ENCODE measurements around the gene OR10C1. TPM values are rescaled to one million over a fixed set of nuclear protein-coding genes. Genes with fewer than 3 reads are reported as not detected.

Gene OR10C1
- total RNA-seq, 2 donors from 2014 or later = not detected

DNA sequence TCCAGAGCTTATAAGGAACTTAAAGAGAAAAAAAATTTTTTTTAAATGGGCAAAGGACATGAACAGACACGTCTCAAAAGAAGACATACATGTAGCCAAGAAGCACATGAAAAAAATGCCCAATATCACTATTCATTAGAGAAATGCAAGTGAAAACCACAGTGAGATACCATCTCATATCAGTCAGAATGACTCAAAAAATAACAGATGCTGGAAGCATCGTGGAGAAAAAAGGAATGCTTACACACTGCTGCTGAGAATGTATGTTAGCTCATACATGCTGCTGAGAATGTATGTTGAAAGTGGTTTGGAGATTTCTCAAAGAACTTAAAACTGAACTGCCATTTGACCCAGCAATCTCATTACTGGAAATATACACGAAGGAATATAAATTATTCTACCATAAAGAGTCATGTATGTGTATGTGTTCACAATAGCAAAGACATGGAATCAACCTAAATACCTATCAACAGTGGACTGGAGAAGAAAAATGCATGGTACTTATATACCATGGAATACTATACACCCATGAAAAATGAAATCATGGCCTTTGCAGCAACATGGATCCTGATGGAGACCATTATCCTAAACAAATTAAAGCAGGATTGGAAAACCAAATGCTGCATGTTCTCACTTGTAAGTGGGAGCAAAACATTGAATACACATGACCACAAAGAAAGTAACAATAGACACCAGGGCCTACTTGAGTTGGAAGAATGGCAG, 12.5 kb downstream of the OR10C1 start:
- H3K9me3 Mint-ChIP-seq = peaks cover 8% of the 10 kb centered on the region
- peaks cover 29 to 52% of the 10 kb centered on the region in 2 donors for H3K27me3 Mint-ChIP-seq
- DNase-seq (ENCODE audit: low spot score) (no peak), ATAC-seq (no peak)
- peaks cover 6% of the 10 kb centered on the region for H3K36me3 Mint-ChIP-seq
- H3K4me3 Mint-ChIP-seq = no peak overlapping the region
- no peak overlapping the region for H3K27ac Mint-ChIP-seq
- H3K4me1 Mint-ChIP-seq (ENCODE audit: low read depth in 2 of 2) = no peaks in the 10 kb centered on the region

DNA sequence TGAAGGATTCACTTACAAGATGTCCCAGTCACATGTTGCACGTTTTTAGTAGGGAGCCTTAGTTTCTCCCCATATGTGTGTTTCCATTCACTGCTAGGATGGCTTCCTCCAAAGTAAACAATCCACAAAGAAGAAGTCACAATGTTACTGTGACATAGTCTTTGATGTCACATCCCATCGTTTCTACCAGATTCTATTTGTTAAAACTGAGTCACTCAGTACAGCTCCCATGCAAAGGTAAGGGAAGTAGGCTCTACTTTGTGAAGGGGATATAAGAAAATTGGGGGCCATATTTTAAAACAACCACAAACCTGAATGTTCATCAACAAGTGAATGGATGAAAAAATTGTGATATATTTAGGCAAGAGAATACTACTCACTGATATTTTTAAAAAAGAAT, 17.9 kb downstream of the OR10C1 start, which contains the start of the genes OR11A1 and OR2H1:
Gene OR11A1, minus strand, starts transcription at position 101 of the 400 bp plus-strand sequence. CDS start 29,430 bp downstream, outside the sequence.
Gene OR2H1, plus strand, starts transcription at position 185 of the 400 bp plus-strand sequence. CDS start 4,615 bp downstream, outside the sequence.
- H3K9me3 Mint-ChIP-seq = no peaks in the 10 kb centered on the region
- no peaks in the 10 kb centered on the region for H3K4me1 Mint-ChIP-seq (ENCODE audit: low read depth in 2 of 2)
- no peak for DNase-seq (ENCODE audit: low spot score)
- H3K4me3 Mint-ChIP-seq = no peak within 1 kb of the TSS
- H3K27ac Mint-ChIP-seq = no peak within 1 kb of the TSS
- peaks cover 12 to 26% of the 10 kb centered on the region in 2 donors for H3K27me3 Mint-ChIP-seq
- no peak for ATAC-seq
- no peaks in the 10 kb centered on the region for H3K36me3 Mint-ChIP-seq

DNA sequence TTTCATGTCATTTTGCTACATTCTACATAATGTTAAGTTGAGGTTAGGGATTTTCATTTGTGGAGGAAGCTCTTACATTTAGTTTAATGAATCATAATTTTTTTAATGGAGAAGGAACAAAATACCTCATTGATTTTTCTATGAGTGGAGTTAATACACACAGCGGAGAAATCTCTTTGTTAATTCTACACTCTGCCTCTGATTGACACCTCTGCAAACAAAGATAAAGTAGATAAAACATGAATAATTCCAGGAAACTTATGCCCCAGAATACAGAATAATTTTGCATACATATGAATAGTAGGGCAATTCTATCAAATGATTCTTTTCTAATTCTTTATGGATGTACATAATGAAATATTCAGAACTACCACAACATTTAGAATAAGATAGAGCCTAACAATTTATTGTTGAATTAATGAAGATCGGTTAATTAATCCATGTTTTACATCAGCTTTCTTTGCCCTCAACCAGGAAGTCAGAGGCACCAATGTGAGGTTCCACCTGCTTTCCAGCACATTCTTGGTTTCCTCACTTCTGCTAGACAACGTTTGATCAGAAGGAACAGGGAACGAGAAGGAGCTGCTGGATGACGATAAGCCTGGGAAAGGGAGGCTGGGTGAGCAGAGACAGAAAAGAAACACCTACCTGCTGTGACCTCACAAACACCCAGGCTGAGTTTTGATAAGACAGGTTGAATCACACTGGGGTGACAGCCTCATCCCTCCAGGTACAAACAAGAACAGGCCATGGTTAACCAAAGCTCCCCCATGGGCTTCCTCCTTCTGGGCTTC, 22.1 kb downstream of the OR10C1 start:
- H3K36me3 Mint-ChIP-seq = no peaks in the 10 kb centered on the region
- H3K4me1 Mint-ChIP-seq (ENCODE audit: low read depth in 2 of 2) = no peaks in the 10 kb centered on the region
- DNase-seq (ENCODE audit: low spot score) (no peak), ATAC-seq (no peak)
- H3K4me3 Mint-ChIP-seq = no peak overlapping the region
- no peaks in the 10 kb centered on the region for H3K9me3 Mint-ChIP-seq
- no peak overlapping the region for H3K27ac Mint-ChIP-seq
- H3K27me3 Mint-ChIP-seq = peaks cover 18 to 23% of the 10 kb centered on the region in 2 donors

- Mint-ChIP-seq H3K27ac (no peak overlapping the region), H3K4me3 (no peak overlapping the region), H3K27me3 (peaks cover 22 to 29% of the 10 kb centered on the region in 2 donors), H3K9me3 (no peaks in the 10 kb centered on the region), H3K4me1 (ENCODE audit: low read depth in 2 of 2) (no peaks in the 10 kb centered on the region), H3K36me3 (no peaks in the 10 kb centered on the region)
- no peak for DNase-seq (ENCODE audit: low spot score)
- peak; percentile 11 to 38 for ATAC-seq
These were observed 22.9 kb downstream of the OR10C1 start for GRCh38 chr6:29462022-29462421.

DNA sequence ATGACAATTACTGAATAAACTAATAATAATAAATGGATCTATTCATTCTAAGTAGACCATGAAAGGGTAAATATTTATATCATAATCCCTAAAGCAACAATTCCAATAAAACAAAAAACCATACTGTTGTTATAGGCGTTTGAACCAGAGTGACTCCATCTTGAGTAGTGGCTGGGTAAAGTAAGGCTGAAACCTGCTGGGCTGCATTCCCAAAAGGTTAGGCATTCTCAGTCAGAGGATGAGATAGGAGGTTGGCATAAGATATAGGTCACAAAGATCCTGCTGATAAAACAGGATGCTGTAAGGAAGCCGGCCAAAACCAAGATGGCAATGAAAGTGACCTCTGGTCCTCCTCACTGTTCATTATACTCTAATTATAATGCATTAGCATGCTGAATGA, 26.2 kb downstream of the OR10C1 start:
- DNase-seq (ENCODE audit: low spot score) = no peak
- no peaks in the 10 kb centered on the region for H3K9me3 Mint-ChIP-seq
- no peak for ATAC-seq

GRCh38 chr6:29465801-29466200, 26.7 kb downstream of the OR10C1 start:
- Mint-ChIP-seq H3K4me3 (no peak overlapping the region), H3K9me3 (no peaks in the 10 kb centered on the region), H3K27ac (no peak overlapping the region)

More for the DNA sequence above, 26.2 kb downstream of the OR10C1 start:
- H3K27me3 Mint-ChIP-seq = peaks cover 17 to 26% of the 10 kb centered on the region in 2 donors
- H3K27ac Mint-ChIP-seq = no peak overlapping the region
- no peak overlapping the region for H3K4me3 Mint-ChIP-seq
- no peaks in the 10 kb centered on the region for H3K36me3 Mint-ChIP-seq
- no peaks in the 10 kb centered on the region for H3K4me1 Mint-ChIP-seq (ENCODE audit: low read depth in 2 of 2)

GRCh38 chr6:29466241-29466640, 27.1 kb downstream of the OR10C1 start:
- H3K36me3 Mint-ChIP-seq = no peaks in the 10 kb centered on the region
- H3K4me3 Mint-ChIP-seq = no peak overlapping the region
- H3K27ac Mint-ChIP-seq = no peak overlapping the region
- no peaks in the 10 kb centered on the region for H3K9me3 Mint-ChIP-seq
- DNase-seq (ENCODE audit: low spot score) (no peak), ATAC-seq (no peak)
- no peaks in the 10 kb centered on the region for H3K4me1 Mint-ChIP-seq (ENCODE audit: low read depth in 2 of 2)
- peaks cover 17 to 26% of the 10 kb centered on the region in 2 donors for H3K27me3 Mint-ChIP-seq

More at GRCh38 chr6:29465801-29466200, 26.7 kb downstream of the OR10C1 start:
- peaks cover 17 to 26% of the 10 kb centered on the region in 2 donors for H3K27me3 Mint-ChIP-seq
- ATAC-seq (no peak), DNase-seq (ENCODE audit: low spot score) (no peak)
- no peaks in the 10 kb centered on the region for H3K4me1 Mint-ChIP-seq (ENCODE audit: low read depth in 2 of 2)
- H3K36me3 Mint-ChIP-seq = no peaks in the 10 kb centered on the region

GRCh38 chr6:29474996-29475395, 35.9 kb downstream of the OR10C1 start:
- ATAC-seq = no peak
- Mint-ChIP-seq H3K9me3 (no peaks in the 10 kb centered on the region), H3K4me1 (ENCODE audit: low read depth in 2 of 2) (no peaks in the 10 kb centered on the region), H3K27ac (no peak overlapping the region), H3K27me3 (peaks cover 10 to 25% of the 10 kb centered on the region in 2 donors), H3K36me3 (no peaks in the 10 kb centered on the region), H3K4me3 (no peak overlapping the region)
- no peak for DNase-seq (ENCODE audit: low spot score)

GRCh38 chr6:29477923-29478450, 38.9 kb downstream of the OR10C1 start:
- Mint-ChIP-seq H3K27ac (no peak overlapping the region), H3K36me3 (no peaks in the 10 kb centered on the region), H3K4me1 (ENCODE audit: low read depth in 2 of 2) (no peaks in the 10 kb centered on the region), H3K9me3 (no peaks in the 10 kb centered on the region), H3K4me3 (no peak overlapping the region), H3K27me3 (peaks cover 13 to 39% of the 10 kb centered on the region in 2 donors)
- DNase-seq (ENCODE audit: low spot score) = no peak
- ATAC-seq = no peak

DNA sequence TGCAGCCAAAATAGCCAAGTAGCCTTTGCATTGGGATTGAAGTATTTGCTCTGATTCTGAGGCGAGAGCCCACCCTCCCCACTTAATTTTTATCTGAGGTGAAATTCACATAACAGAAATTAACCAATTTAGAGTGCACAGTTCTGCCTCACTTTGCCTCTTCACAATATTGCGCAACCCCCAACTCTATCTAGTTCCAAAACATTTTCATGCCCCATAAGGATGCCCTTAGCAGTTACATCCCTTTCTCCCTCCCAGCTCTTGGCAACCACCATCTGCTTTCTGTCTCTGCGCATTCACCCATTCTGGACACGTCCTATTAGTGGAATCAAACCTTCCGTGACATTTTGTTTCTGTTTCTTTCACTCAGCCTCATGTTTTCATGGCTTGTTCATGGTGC, 39.6 kb downstream of the OR10C1 start:
- peaks cover 16 to 39% of the 10 kb centered on the region in 2 donors for H3K27me3 Mint-ChIP-seq
- no peaks in the 10 kb centered on the region for H3K9me3 Mint-ChIP-seq
- no peak overlapping the region for H3K27ac Mint-ChIP-seq
- ATAC-seq = no peak
- H3K4me1 Mint-ChIP-seq (ENCODE audit: low read depth in 2 of 2) = no peaks in the 10 kb centered on the region
- H3K4me3 Mint-ChIP-seq = no peak overlapping the region
- no peaks in the 10 kb centered on the region for H3K36me3 Mint-ChIP-seq
- no peak for DNase-seq (ENCODE audit: low spot score)

DNA sequence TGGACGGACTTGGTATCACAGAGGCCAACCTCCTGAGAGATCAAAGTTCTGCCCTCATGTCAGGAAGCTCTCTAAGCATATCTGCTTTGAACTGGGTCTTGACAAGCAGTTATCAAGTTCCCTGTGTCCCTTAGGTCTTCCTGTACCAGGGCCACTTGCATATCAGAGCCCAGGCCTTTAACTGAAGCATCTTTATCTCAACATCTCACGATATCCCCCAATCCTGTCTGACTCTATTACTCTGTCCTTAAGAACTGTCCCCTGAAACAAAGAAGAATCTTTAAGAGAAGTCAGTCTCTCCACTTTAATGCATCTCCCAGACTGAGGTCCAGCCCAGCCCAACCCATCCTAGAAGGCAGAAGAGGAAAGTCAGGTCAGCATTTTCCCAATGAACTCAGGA, 40.5 kb downstream of the OR10C1 start:
- Mint-ChIP-seq H3K4me3 (no peak overlapping the region), H3K36me3 (no peaks in the 10 kb centered on the region), H3K9me3 (no peaks in the 10 kb centered on the region), H3K27ac (no peak overlapping the region), H3K27me3 (peaks cover 16 to 40% of the 10 kb centered on the region in 2 donors), H3K4me1 (ENCODE audit: low read depth in 2 of 2) (no peaks in the 10 kb centered on the region)
- DNase-seq (ENCODE audit: low spot score) (no peak), ATAC-seq (no peak)

- Mint-ChIP-seq H3K4me3 (no peak overlapping the region), H3K9me3 (no peaks in the 10 kb centered on the region), H3K27ac (no peak overlapping the region), H3K27me3 (peaks cover 28 to 48% of the 10 kb centered on the region in 2 donors), H3K4me1 (ENCODE audit: low read depth in 2 of 2) (no peaks in the 10 kb centered on the region), H3K36me3 (no peaks in the 10 kb centered on the region)
- no peak for DNase-seq (ENCODE audit: low spot score)
- no peak for ATAC-seq
These were observed 44.1 kb downstream of the OR10C1 start for GRCh38 chr6:29483186-29483585.

DNA sequence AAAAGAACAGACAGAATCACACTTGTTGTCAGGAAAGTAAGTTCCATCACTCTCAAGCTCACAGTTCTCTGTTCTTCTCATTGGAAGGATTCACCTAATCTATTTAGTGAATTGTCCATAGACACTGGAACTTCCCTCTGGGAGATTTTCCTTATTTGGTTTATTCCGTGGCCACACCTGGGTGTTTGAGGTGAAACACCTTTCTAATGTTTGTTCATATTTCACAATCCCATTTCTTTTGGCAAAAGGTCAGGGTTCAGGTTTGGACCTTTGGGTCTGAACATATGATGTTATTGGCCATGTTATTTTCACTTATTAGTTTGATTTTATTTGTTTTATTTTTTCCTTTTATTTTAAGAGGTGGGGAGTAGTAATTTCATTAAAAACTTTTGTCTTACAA, 44.6 kb downstream of the OR10C1 start:
- Mint-ChIP-seq H3K36me3 (no peaks in the 10 kb centered on the region), H3K27me3 (peaks cover 28 to 45% of the 10 kb centered on the region in 2 donors), H3K4me1 (ENCODE audit: low read depth in 2 of 2) (no peaks in the 10 kb centered on the region), H3K4me3 (no peak overlapping the region), H3K27ac (no peak overlapping the region), H3K9me3 (no peaks in the 10 kb centered on the region)
- ATAC-seq = no peak
- DNase-seq (ENCODE audit: low spot score) = no peak

- no peak for ATAC-seq
- no peak overlapping the region for H3K27ac Mint-ChIP-seq
These were observed 47.5 kb downstream of the OR10C1 start for GRCh38 chr6:29486577-29486976.

More at GRCh38 chr6:29486577-29486976, 47.5 kb downstream of the OR10C1 start:
- Mint-ChIP-seq H3K27me3 (peaks cover 26 to 30% of the 10 kb centered on the region in 2 donors), H3K9me3 (no peaks in the 10 kb centered on the region), H3K4me3 (no peak overlapping the region), H3K36me3 (no peaks in the 10 kb centered on the region), H3K4me1 (ENCODE audit: low read depth in 2 of 2) (no peaks in the 10 kb centered on the region)
- DNase-seq (ENCODE audit: low spot score) = no peak
